HEK293 (cell line): ENCODE results near the gene RPS14.

ENCODE experiments used
- CTCF ChIA-PET: fragments of 350-600 bp; formaldehyde crosslinking; extraction: SDS; loops from one replicate; lab custom pipeline; 2021; ENCODE audit warnings: antibody characterized with exemption; lab: Yijun Ruan, JAX
- POLR2A ChIA-PET: fragments of 300-600 bp; formaldehyde crosslinking; extraction: SDS; loops from one replicate; lab custom pipeline; 2020; ENCODE audit warnings: antibody characterized with exemption, inconsistent platforms; lab: Yijun Ruan, JAX
- H3K27ac ChIP-seq: fragments of 200-500 bp; sonication (Bioruptor generic); 2 replicates; pipeline ENCODE4 v1.5.1; 2014; ENCODE audit warnings: low read depth, low read length, control low read depth, inconsistent platforms; ENCODE audit errors: extremely low read depth
- H3K36me3 ChIP-seq, 2 experiments: fragments of 200-500 bp in 1 of 2; sonication (Bioruptor generic) in 1 of 2; 1 replicate in 1 of 2; 2 replicates in 1 of 2; pipeline ENCODE4 v1.5.1; 2014 to 2017; ENCODE audit warnings: inconsistent platforms in 2 of 2, low read length in 2 of 2; ENCODE audit not compliant: control insufficient read depth in 2 of 2, insufficient read depth in 1 of 2
- H3K4me1 ChIP-seq: fragments of 200-500 bp; sonication (Bioruptor generic); 2 replicates; pipeline ENCODE4 v1.5.1; 2014; ENCODE audit warnings: mild to moderate bottlenecking, low read length, inconsistent platforms; ENCODE audit not compliant: control insufficient read depth, insufficient read depth
- H3K4me3 ChIP-seq: 2 replicates; pipeline ENCODE4 v1.5.1; 2011; ENCODE audit warnings: low read depth, mild to moderate bottlenecking, control low read depth, low read length, moderate library complexity
- H3K9me3 ChIP-seq: fragments of 200-500 bp; sonication (Bioruptor generic); 2 replicates; pipeline ENCODE4 v1.5.1; 2014; ENCODE audit warnings: low read depth, low read length, inconsistent platforms; ENCODE audit not compliant: control insufficient read depth, insufficient read depth
- ATF2 ChIP-seq: fragments of 450-650 bp; formaldehyde crosslinking; IDR thresholded peaks from 2 replicates; pipeline ENCODE4 v1.5.1; 2016; ENCODE audit warnings: missing biosample characterization, missing genetic modification characterization, low read depth
- ZBTB49 ChIP-seq: fragments of 450-650 bp; formaldehyde crosslinking; IDR thresholded peaks from 2 replicates; pipeline ENCODE4 v1.5.1; 2016; ENCODE audit warnings: missing biosample characterization, missing genetic modification characterization, low read depth
- ZIC2 ChIP-seq: fragments of 450-650 bp; formaldehyde crosslinking; IDR thresholded peaks from 2 replicates; pipeline ENCODE4 v1.5.1; 2016; ENCODE audit warnings: missing biosample characterization, missing genetic modification characterization
- ZNF133 ChIP-seq: fragments of 450-650 bp; formaldehyde crosslinking; IDR thresholded peaks from 2 replicates; pipeline ENCODE4 v1.5.1; 2016; ENCODE audit warnings: missing biosample characterization, missing genetic modification characterization
- ZNF16 ChIP-seq: fragments of 450-650 bp; formaldehyde crosslinking; IDR thresholded peaks from 2 replicates; pipeline ENCODE4 v1.5.1; 2016; ENCODE audit warnings: low read depth, missing biosample characterization, missing genetic modification characterization
- ZNF184 ChIP-seq: fragments of 450-650 bp; IDR thresholded peaks from 2 replicates; pipeline ENCODE4 v1.5.1; 2018; ENCODE audit warnings: missing biosample characterization, mild to moderate bottlenecking, missing genetic modification characterization
- ZNF24 ChIP-seq: fragments of 450-650 bp; formaldehyde crosslinking; IDR thresholded peaks from 2 replicates; pipeline ENCODE4 v1.5.1; 2016; ENCODE audit warnings: missing biosample characterization, missing genetic modification characterization
- ZNF266 ChIP-seq: fragments of 450-650 bp; formaldehyde crosslinking; IDR thresholded peaks from 2 replicates; pipeline ENCODE4 v1.5.1; 2016; ENCODE audit warnings: missing biosample characterization, missing genetic modification characterization, low read depth
- ZNF280D ChIP-seq: fragments of 450-650 bp; formaldehyde crosslinking; IDR thresholded peaks from 2 replicates; pipeline ENCODE4 v1.5.1; 2016; ENCODE audit warnings: missing biosample characterization, missing genetic modification characterization
- ZNF362 ChIP-seq: fragments of 450-650 bp; formaldehyde crosslinking; IDR thresholded peaks from 2 replicates; pipeline ENCODE4 v1.5.1; 2016; ENCODE audit warnings: missing biosample characterization, missing genetic modification characterization
- ZNF518A ChIP-seq: fragments of 450-650 bp; formaldehyde crosslinking; conservative IDR thresholded peaks from 2 replicates; pipeline ENCODE4 v1.5.1; 2016; ENCODE audit warnings: low read depth, missing biosample characterization, missing genetic modification characterization
- ZNF580 ChIP-seq: fragments of 450-650 bp; formaldehyde crosslinking; IDR thresholded peaks from 2 replicates; pipeline ENCODE4 v1.5.1; 2016; ENCODE audit warnings: missing biosample characterization, missing genetic modification characterization
- ZNF626 ChIP-seq: fragments of 450-650 bp; sonication (Bioruptor Pico); formaldehyde crosslinking; IDR thresholded peaks from 2 replicates; pipeline ENCODE4 v1.5.1; 2018; ENCODE audit warnings: missing biosample characterization, missing genetic modification characterization, inconsistent platforms
- ZNF645 ChIP-seq: fragments of 450-650 bp; formaldehyde crosslinking; IDR thresholded peaks from 2 replicates; pipeline ENCODE4; 2016; ENCODE audit warnings: missing biosample characterization, missing genetic modification characterization

The RPS14 gene

GRCh38 chr5:150401076-150401375 lies 48.5 kb downstream of the RPS14 start (continued):
- TF ChIP-seq ZNF266 (no peak), ATF2 (tag by site-specific recombination) (no peak), ZNF645 (no peak)

GRCh38 chr5:150400316-150401075 lies 49.0 kb downstream of the RPS14 start:
- Histone ChIP-seq H3K4me3 (no peak overlapping the region), H3K27ac (no peak overlapping the region), H3K4me1 (no peaks in the 10 kb centered on the region), H3K36me3 (peaks cover 22 to 76% of the 10 kb centered on the region in 2 experiments), H3K9me3 (no peaks in the 10 kb centered on the region)
- no peak for TF ChIP-seq ZNF133 (tag by site-specific recombination)
- no peak for TF ChIP-seq ZBTB49 (tag by site-specific recombination)
- TF ChIP-seq ZNF362, result no peak
- ChIA-PET POLR2A (no interaction called here), CTCF (interaction anchor here (1.0 kb wide), 2 partner anchors 34 to 37 kb away, joined by 3 to 4 read pairs; no protein-coding TSS in a partner anchor)

- H3K4me3 ChIP-seq, result no peak overlapping the region
- no peaks in the 10 kb centered on the region for H3K4me1 ChIP-seq
- H3K27ac ChIP-seq, result no peak overlapping the region
- peaks cover 24 to 84% of the 10 kb centered on the region in 2 experiments for H3K36me3 ChIP-seq
- ChIA-PET POLR2A (no interaction called here), CTCF (interaction anchor here (0.7 to 2.1 kb wide), 5 partner anchors 22 to 554 kb away, joined by 3 to 6 read pairs (median 4); no protein-coding TSS in a partner anchor)
- H3K9me3 ChIP-seq, result no peaks in the 10 kb centered on the region
- TF ChIP-seq ZNF518A (tag by site-specific recombination), result no peak
- TF ChIP-seq ZNF626, result no peak
- TF ChIP-seq ZNF280D (tag by site-specific recombination), result no peak
- TF ChIP-seq ZNF362, result no peak
- no peak for TF ChIP-seq ZNF24 (tag by site-specific recombination)
- TF ChIP-seq ZIC2, result no peak
- no peak for TF ChIP-seq ZNF16 (tag by site-specific recombination)
- no peak for TF ChIP-seq ZNF184 (tag by site-specific recombination)
- no peak for TF ChIP-seq ZNF580 (tag by site-specific recombination)
Observed at GRCh38 chr5:150399524-150400211, 49.9 kb downstream of the RPS14 start.
